Osteocyte (in vitro differentiated cells): Measurements from ENCODE around the gene ADAMTS12. TPM values are rescaled to one million over a fixed set of nuclear protein-coding genes. Genes with fewer than 3 reads are reported as not detected.
A peak's percentile ranks its signal among the peaks of the same experiment; 100 is the strongest.

Experiments
- DNase-seq: peaks from one replicate; pipeline ENCODE4 v3.0.0; 2021; ENCODE audit warnings: mixed read lengths; ENCODE audit not compliant: unreplicated experiment; ENCODE audit errors: extremely low spot score
- H3K27ac Mint-ChIP-seq: one replicate; pipeline ENCODE4 v1.8.0; 2021; ENCODE audit warnings: mild to moderate bottlenecking, mixed read lengths; ENCODE audit not compliant: unreplicated experiment
- H3K27me3 Mint-ChIP-seq: one replicate; pipeline ENCODE4 v1.8.0; 2021; ENCODE audit warnings: mixed read lengths; ENCODE audit not compliant: unreplicated experiment
- H3K36me3 Mint-ChIP-seq: one replicate; pipeline ENCODE4 v1.8.0; 2021; ENCODE audit warnings: mixed read lengths; ENCODE audit not compliant: unreplicated experiment
- H3K4me1 Mint-ChIP-seq: one replicate; pipeline ENCODE4 v1.8.0; 2021; ENCODE audit warnings: mixed read lengths; ENCODE audit not compliant: unreplicated experiment
- H3K4me3 Mint-ChIP-seq: one replicate; pipeline ENCODE4 v1.8.0; 2021; ENCODE audit warnings: mild to moderate bottlenecking, moderate library complexity, mixed read lengths; ENCODE audit not compliant: unreplicated experiment
- H3K9me3 Mint-ChIP-seq: one replicate; pipeline ENCODE4 v1.8.0; 2021; ENCODE audit warnings: mixed read lengths; ENCODE audit not compliant: unreplicated experiment
- total RNA-seq: library from RNA; stranded (reverse); gene quantifications from 2 replicates; pipeline ENCODE4 v1.2.1, GENCODE V29; 2021
- TF ChIP-seq, protein P1 (sequence below): fragments of 200-600 bp; sonication (generic); IDR thresholded peaks from 2 replicates; pipeline ENCODE4 v1.5.0; 2021; ENCODE audit warnings: antibody characterized with exemption, mild to moderate bottlenecking, moderate library complexity

The ADAMTS12 gene
- total RNA-seq, 1 donor from 2014 or later, result 13.9 TPM

GRCh38 chr5:33801292-33801691 lies 90.5 kb downstream of the ADAMTS12 start:
- TF ChIP-seq, protein P1, sequence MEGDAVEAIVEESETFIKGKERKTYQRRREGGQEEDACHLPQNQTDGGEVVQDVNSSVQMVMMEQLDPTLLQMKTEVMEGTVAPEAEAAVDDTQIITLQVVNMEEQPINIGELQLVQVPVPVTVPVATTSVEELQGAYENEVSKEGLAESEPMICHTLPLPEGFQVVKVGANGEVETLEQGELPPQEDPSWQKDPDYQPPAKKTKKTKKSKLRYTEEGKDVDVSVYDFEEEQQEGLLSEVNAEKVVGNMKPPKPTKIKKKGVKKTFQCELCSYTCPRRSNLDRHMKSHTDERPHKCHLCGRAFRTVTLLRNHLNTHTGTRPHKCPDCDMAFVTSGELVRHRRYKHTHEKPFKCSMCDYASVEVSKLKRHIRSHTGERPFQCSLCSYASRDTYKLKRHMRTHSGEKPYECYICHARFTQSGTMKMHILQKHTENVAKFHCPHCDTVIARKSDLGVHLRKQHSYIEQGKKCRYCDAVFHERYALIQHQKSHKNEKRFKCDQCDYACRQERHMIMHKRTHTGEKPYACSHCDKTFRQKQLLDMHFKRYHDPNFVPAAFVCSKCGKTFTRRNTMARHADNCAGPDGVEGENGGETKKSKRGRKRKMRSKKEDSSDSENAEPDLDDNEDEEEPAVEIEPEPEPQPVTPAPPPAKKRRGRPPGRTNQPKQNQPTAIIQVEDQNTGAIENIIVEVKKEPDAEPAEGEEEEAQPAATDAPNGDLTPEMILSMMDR, result no peak
- H3K36me3 Mint-ChIP-seq, result no peaks in the 10 kb centered on the region
- no peaks in the 10 kb centered on the region for H3K9me3 Mint-ChIP-seq
- no peak overlapping the region for H3K4me3 Mint-ChIP-seq
- no peaks in the 10 kb centered on the region for H3K27me3 Mint-ChIP-seq
- DNase-seq, result no peak
- no peak overlapping the region for H3K27ac Mint-ChIP-seq
- no peaks in the 10 kb centered on the region for H3K4me1 Mint-ChIP-seq

DNA sequence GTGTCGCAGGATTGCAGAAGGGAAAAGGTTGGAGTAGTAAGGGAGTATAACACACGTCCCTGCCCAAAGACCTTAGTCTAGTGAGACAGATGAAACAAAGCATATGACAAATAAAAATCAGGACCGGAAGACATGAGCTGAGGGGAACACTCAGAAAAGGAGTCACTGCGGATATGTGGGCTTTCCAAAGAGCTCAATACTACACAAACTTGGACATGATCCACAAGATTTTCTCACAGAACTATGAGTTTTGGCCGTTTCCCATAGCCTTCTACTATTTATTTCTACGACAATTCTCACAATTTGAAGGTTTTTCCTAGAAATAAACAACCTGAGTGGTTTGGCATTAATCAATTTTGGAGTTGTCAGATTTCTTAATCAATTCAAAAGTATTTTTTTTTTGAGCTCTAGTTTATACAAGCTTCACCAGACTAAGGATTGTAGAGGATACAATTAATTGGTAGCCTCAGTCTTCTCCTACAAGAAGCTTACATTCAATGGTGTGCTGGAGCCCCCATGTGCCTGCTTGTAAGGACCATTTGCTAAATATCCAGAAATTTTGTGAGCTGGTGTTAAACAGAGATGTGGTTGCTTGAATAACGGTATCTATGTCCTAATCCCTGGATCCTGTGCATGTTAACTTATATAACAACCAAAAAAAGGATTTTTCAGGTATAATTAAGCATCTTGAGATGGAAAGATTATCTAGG lies 91.4 kb downstream of the ADAMTS12 start:
- TF ChIP-seq, protein P1, result no peak
- Mint-ChIP-seq H3K36me3 (no peaks in the 10 kb centered on the region), H3K4me1 (no peaks in the 10 kb centered on the region), H3K4me3 (no peak overlapping the region), H3K9me3 (no peaks in the 10 kb centered on the region), H3K27ac (no peak overlapping the region), H3K27me3 (no peaks in the 10 kb centered on the region)
- DNase-seq, result peak; percentile 11

GRCh38 chr5:33795496-33795895 lies 96.3 kb downstream of the ADAMTS12 start:
- peaks cover 7% of the 10 kb centered on the region for H3K4me1 Mint-ChIP-seq
- H3K36me3 Mint-ChIP-seq, result no peaks in the 10 kb centered on the region
- no peaks in the 10 kb centered on the region for H3K27me3 Mint-ChIP-seq
- DNase-seq, result peak; percentile 21
- TF ChIP-seq, protein P1, result no peak
- H3K4me3 Mint-ChIP-seq, result no peak overlapping the region
- no peak overlapping the region for H3K27ac Mint-ChIP-seq
- no peaks in the 10 kb centered on the region for H3K9me3 Mint-ChIP-seq

DNA sequence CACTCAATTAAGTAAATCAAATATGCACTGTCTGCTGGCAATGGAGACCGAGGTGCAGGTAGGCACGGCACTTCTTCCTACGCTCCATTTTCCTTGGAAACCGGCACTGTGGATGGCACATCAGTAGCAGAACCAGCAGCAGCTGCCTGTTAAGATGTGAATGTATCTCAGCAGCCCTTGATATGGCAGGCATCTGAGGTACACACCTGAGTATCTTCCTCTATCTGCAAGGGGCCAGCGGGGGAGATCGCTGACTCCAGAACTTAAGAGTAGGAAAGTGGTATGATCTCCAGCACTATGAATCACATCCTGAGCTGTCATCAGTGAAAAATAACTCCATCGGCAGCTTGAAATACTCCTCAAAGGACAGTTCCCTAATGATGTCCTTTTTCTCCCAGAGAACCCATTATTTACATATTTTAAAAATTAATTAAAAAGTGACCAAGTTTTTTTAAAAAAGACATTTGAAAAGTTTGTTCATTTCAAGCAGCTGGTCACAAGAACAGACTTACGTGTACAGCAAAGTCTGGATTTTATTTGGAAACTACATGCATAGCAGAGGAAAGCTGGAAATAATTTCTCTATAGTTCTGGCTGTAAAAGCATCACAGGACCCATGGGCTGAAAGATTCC lies 97.1 kb downstream of the ADAMTS12 start:
- H3K27me3 Mint-ChIP-seq, result no peaks in the 10 kb centered on the region
- H3K27ac Mint-ChIP-seq, result no peak overlapping the region
- H3K9me3 Mint-ChIP-seq, result no peaks in the 10 kb centered on the region
- DNase-seq, result peak; percentile 59
- H3K4me3 Mint-ChIP-seq, result no peak overlapping the region
- TF ChIP-seq, protein P1, result no peak
- H3K36me3 Mint-ChIP-seq, result no peaks in the 10 kb centered on the region
- peaks cover 8% of the 10 kb centered on the region for H3K4me1 Mint-ChIP-seq

DNA sequence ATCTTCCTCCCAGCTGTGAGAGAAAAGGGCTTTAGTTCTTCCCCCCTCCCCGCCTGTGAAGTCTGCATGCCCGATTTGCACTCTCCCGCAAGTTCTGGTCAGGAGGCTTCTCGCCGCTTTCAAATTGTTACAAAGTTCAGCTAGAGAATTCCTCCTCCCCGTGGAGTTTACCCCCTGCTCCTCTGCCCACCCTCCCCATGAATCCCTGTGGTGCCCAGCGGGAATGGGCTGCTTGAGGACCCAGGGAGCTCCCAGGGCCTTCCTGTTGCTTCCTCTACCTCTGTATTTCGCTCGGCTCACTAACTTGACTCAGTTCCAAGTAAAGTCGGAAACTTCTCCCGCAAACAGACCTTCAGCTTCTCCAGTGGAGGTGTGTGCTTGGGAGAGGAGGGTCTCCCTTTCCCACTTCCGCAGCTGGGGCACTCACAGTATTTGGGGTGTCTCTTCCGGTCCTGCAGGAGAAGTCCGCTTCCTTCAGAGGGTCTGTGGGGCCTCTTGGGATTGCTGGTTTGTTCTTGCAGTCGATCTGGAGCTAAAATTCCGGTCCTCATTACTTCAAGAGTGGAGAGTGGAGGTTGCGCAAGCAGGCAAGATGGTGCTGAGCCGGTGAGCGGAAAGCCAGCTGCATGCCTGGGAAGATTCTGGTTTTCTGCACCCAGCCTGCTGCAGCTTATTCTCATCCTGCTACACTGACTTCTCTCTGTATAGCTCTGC lies 97.8 kb downstream of the ADAMTS12 start:
- H3K9me3 Mint-ChIP-seq, result no peaks in the 10 kb centered on the region
- TF ChIP-seq, protein P1, result no peak
- peak; percentile 51 for DNase-seq
- no peak overlapping the region for H3K27ac Mint-ChIP-seq
- H3K27me3 Mint-ChIP-seq, result no peaks in the 10 kb centered on the region
- H3K4me1 Mint-ChIP-seq, result peaks cover 13% of the 10 kb centered on the region
- H3K4me3 Mint-ChIP-seq, result no peak overlapping the region
- H3K36me3 Mint-ChIP-seq, result no peaks in the 10 kb centered on the region
